HG03108 (cell line): ENCODE measurements around the gene GPR101.
"Not testable (repeated sequence)": the region's sequence is repeated elsewhere in the genome, so short reads cannot be mapped to it uniquely, and the experiment has no call there.

Experiments
- ATAC-seq: cut with Tn5 transposase; IDR thresholded peaks from one replicate; pipeline ENCODE4 v1.9.1; 2021; ENCODE audit warnings: moderate library complexity; ENCODE audit not compliant: unreplicated experiment

Gene GPR101

GRCh38 chrX:137031039-137031438 is 2.8 kb downstream of the GPR101 start:
- no peak for ATAC-seq

- ATAC-seq, result no peak
Observed at GRCh38 chrX:137028699-137029098, 5.1 kb downstream of the GPR101 start.

- no peak for ATAC-seq
Observed at GRCh38 chrX:137025930-137026329, 7.9 kb downstream of the GPR101 start.

GRCh38 chrX:137000236-137000635 is 33.6 kb downstream of the GPR101 start:
- ATAC-seq, result not testable (repeated sequence)

- no peak for ATAC-seq
Observed at GRCh38 chrX:136999024-136999423, 34.8 kb downstream of the GPR101 start.
